Activated T-helper 2 cell treated with anti-CD3 and anti-CD28 coated beads, Interferon-gamma antibody, Interleukin-2, Interleukin-4, amounts not matched to agents 10 μg/mL and 5 μg/mL and 100 μg/mL, durations not matched to agents 14 hours and 24 hours and 36 hours (primary cell): ENCODE measurements around the gene NOB1. TPM values are rescaled to one million over a fixed set of nuclear protein-coding genes. Genes with fewer than 3 reads are reported as not detected.
A peak's percentile ranks its signal among the peaks of the same experiment; 100 is the strongest.

Experiments
- DNase-seq: peaks from one replicate; pipeline ENCODE4 v3.0.0; 2021; ENCODE audit warnings: low spot score
- H3K27ac Mint-ChIP-seq: one replicate; pipeline ENCODE4 v1.8.0; 2021; ENCODE audit warnings: mixed read lengths
- H3K27me3 Mint-ChIP-seq: one replicate; pipeline ENCODE4 v1.8.0; 2021; ENCODE audit warnings: low read depth, mixed read lengths
- H3K36me3 Mint-ChIP-seq: one replicate; pipeline ENCODE4 v1.8.0; 2021; ENCODE audit warnings: low read depth, mixed read lengths
- H3K4me1 Mint-ChIP-seq: one replicate; pipeline ENCODE4 v1.8.0; 2021; ENCODE audit warnings: low read depth, mixed read lengths
- H3K4me3 Mint-ChIP-seq: one replicate; pipeline ENCODE4 v1.8.0; 2021; ENCODE audit warnings: low read depth, mild to moderate bottlenecking, moderate library complexity, mixed read lengths
- H3K9me3 Mint-ChIP-seq: one replicate; pipeline ENCODE4 v1.8.0; 2021; ENCODE audit warnings: mixed read lengths
- intact Hi-C: fragments of 100-400 bp; cut with micrococcal nuclease; formaldehyde crosslinking; loops from one replicate; pipeline ENCODE4 v1.15.1; 2023
- total RNA-seq: library from RNA; stranded (reverse); gene quantifications from 2 replicates; pipeline ENCODE4 v1.2.3, GENCODE V29; 2022

The NOB1 gene
- total RNA-seq, 1 donor from 2014 or later = 106 TPM

- Mint-ChIP-seq H3K27ac (peak overlapping the region; percentile 94), H3K36me3 (no peaks in the 10 kb centered on the region), H3K4me1 (peaks cover 29% of the 10 kb centered on the region), H3K9me3 (no peaks in the 10 kb centered on the region), H3K27me3 (no peaks in the 10 kb centered on the region), H3K4me3 (peak overlapping the region; percentile 91)
- DNase-seq = no peak
- intact Hi-C loops = loop anchor here (1.0 kb wide), 1 partner anchor 29 kb away; the partner anchor contains the start of gene NOB1
These were observed 29.0 kb downstream of the NOB1 start for GRCh38 chr16:69725480-69726312.

GRCh38 chr16:69724981-69725479, 29.7 kb downstream of the NOB1 start:
- no peaks in the 10 kb centered on the region for H3K27me3 Mint-ChIP-seq
- H3K4me3 Mint-ChIP-seq = peak overlapping the region; percentile 47
- intact Hi-C loops = no loop called here
- DNase-seq = no peak
- H3K9me3 Mint-ChIP-seq = no peaks in the 10 kb centered on the region
- no peaks in the 10 kb centered on the region for H3K36me3 Mint-ChIP-seq
- H3K4me1 Mint-ChIP-seq = peaks cover 29% of the 10 kb centered on the region
- peak overlapping the region; percentile 49 for H3K27ac Mint-ChIP-seq

- no peak for DNase-seq
- H3K27ac Mint-ChIP-seq = peak overlapping the region; percentile 49
- peak overlapping the region; percentile 47 for H3K4me3 Mint-ChIP-seq
- intact Hi-C loops = no loop called here
- no peaks in the 10 kb centered on the region for H3K36me3 Mint-ChIP-seq
- H3K27me3 Mint-ChIP-seq = no peaks in the 10 kb centered on the region
- no peaks in the 10 kb centered on the region for H3K9me3 Mint-ChIP-seq
- H3K4me1 Mint-ChIP-seq = peaks cover 28% of the 10 kb centered on the region
These were observed 30.3 kb downstream of the NOB1 start for GRCh38 chr16:69724414-69724873.

- Mint-ChIP-seq H3K4me1 (peaks cover 15% of the 10 kb centered on the region), H3K9me3 (no peaks in the 10 kb centered on the region), H3K36me3 (no peaks in the 10 kb centered on the region), H3K27ac (no peak overlapping the region), H3K27me3 (no peaks in the 10 kb centered on the region), H3K4me3 (no peak overlapping the region)
- no peak for DNase-seq
- intact Hi-C loops = no loop called here
These were observed 33.2 kb downstream of the NOB1 start for GRCh38 chr16:69721441-69721957.

- Mint-ChIP-seq H3K36me3 (no peaks in the 10 kb centered on the region), H3K9me3 (no peaks in the 10 kb centered on the region), H3K4me1 (peaks cover 13% of the 10 kb centered on the region), H3K27ac (no peak overlapping the region), H3K27me3 (no peaks in the 10 kb centered on the region), H3K4me3 (no peak overlapping the region)
- intact Hi-C loops = no loop called here
- DNase-seq = no peak
These were observed 33.8 kb downstream of the NOB1 start for GRCh38 chr16:69720822-69721430.

GRCh38 chr16:69718111-69718764, 36.5 kb downstream of the NOB1 start:
- H3K27ac Mint-ChIP-seq = no peak overlapping the region
- intact Hi-C loops = no loop called here

GRCh38 chr16:69717066-69717465, 37.7 kb downstream of the NOB1 start:
- intact Hi-C loops = no loop called here
- Mint-ChIP-seq H3K27ac (no peak overlapping the region), H3K9me3 (no peaks in the 10 kb centered on the region), H3K4me1 (no peaks in the 10 kb centered on the region), H3K36me3 (peaks cover 13% of the 10 kb centered on the region), H3K4me3 (no peak overlapping the region), H3K27me3 (no peaks in the 10 kb centered on the region)
- no peak for DNase-seq

More at GRCh38 chr16:69718111-69718764, 36.5 kb downstream of the NOB1 start:
- peaks cover 4% of the 10 kb centered on the region for H3K36me3 Mint-ChIP-seq
- H3K4me3 Mint-ChIP-seq = no peak overlapping the region
- H3K27me3 Mint-ChIP-seq = no peaks in the 10 kb centered on the region
- no peaks in the 10 kb centered on the region for H3K4me1 Mint-ChIP-seq
- no peak for DNase-seq
- no peaks in the 10 kb centered on the region for H3K9me3 Mint-ChIP-seq

GRCh38 chr16:69712914-69713581, 41.7 kb downstream of the NOB1 start:
- Mint-ChIP-seq H3K4me1 (peaks cover 6% of the 10 kb centered on the region), H3K9me3 (no peaks in the 10 kb centered on the region), H3K27ac (no peak overlapping the region), H3K27me3 (no peaks in the 10 kb centered on the region), H3K36me3 (peaks cover 38% of the 10 kb centered on the region), H3K4me3 (no peak overlapping the region)
- intact Hi-C loops = no loop called here
- DNase-seq = no peak

- H3K4me1 Mint-ChIP-seq = peaks cover 6% of the 10 kb centered on the region
- no peak overlapping the region for H3K27ac Mint-ChIP-seq
- no peaks in the 10 kb centered on the region for H3K9me3 Mint-ChIP-seq
- H3K27me3 Mint-ChIP-seq = no peaks in the 10 kb centered on the region
- H3K36me3 Mint-ChIP-seq = peaks cover 38% of the 10 kb centered on the region
- intact Hi-C loops = no loop called here
- H3K4me3 Mint-ChIP-seq = no peak overlapping the region
- no peak for DNase-seq
These were observed 42.4 kb downstream of the NOB1 start for GRCh38 chr16:69712277-69712676.

GRCh38 chr16:69711115-69711740, 43.5 kb downstream of the NOB1 start:
- H3K27ac Mint-ChIP-seq = no peak overlapping the region
- H3K27me3 Mint-ChIP-seq = no peaks in the 10 kb centered on the region
- H3K36me3 Mint-ChIP-seq = peaks cover 42% of the 10 kb centered on the region
- peaks cover 6% of the 10 kb centered on the region for H3K4me1 Mint-ChIP-seq
- H3K4me3 Mint-ChIP-seq = no peak overlapping the region
- no peaks in the 10 kb centered on the region for H3K9me3 Mint-ChIP-seq
- no peak for DNase-seq
- intact Hi-C loops = no loop called here

- peaks cover 40% of the 10 kb centered on the region for H3K36me3 Mint-ChIP-seq
- intact Hi-C loops = loop anchor here (1.0 kb wide), 1 partner anchor 45 kb away; the partner anchor contains the start of gene NOB1
- no peak overlapping the region for H3K4me3 Mint-ChIP-seq
- no peaks in the 10 kb centered on the region for H3K27me3 Mint-ChIP-seq
- no peak for DNase-seq
- no peaks in the 10 kb centered on the region for H3K9me3 Mint-ChIP-seq
- no peak overlapping the region for H3K27ac Mint-ChIP-seq
- H3K4me1 Mint-ChIP-seq = peaks cover 6% of the 10 kb centered on the region
These were observed 45.2 kb downstream of the NOB1 start for GRCh38 chr16:69709456-69710084.
